Hepatocyte (in vitro differentiated cells): ENCODE measurements around the gene KRT81. TPM values are rescaled to one million over a fixed set of nuclear protein-coding genes. Genes with fewer than 3 reads are reported as not detected.

Experiments used
- DNase-seq: peaks from one replicate; pipeline ENCODE4 v3.0.0-alpha.2; 2016; ENCODE audit warnings: low spot score
- H2AFZ ChIP-seq: fragments of 200-600 bp; sonication (generic); 2 replicates; pipeline ENCODE4 v1.6.0; 2016; ENCODE audit warnings: antibody characterized with exemption, mild to moderate bottlenecking
- H3K27ac ChIP-seq: fragments of 200-600 bp; sonication (generic); 2 replicates; pipeline ENCODE4 v1.5.1; 2016; ENCODE audit warnings: mild to moderate bottlenecking
- H3K27me3 ChIP-seq: fragments of 200-600 bp; sonication (generic); 2 replicates; pipeline ENCODE4 v1.6.1; 2016
- H3K36me3 ChIP-seq: fragments of 200-600 bp; sonication (generic); replicated peaks from 2 replicates; pipeline ENCODE4 v1.5.1; 2016; ENCODE audit warnings: low read depth; ENCODE audit not compliant: insufficient read depth
- H3K4me1 ChIP-seq: fragments of 200-600 bp; sonication (generic); 2 replicates; pipeline ENCODE4 v1.5.1; 2016; ENCODE audit warnings: mild to moderate bottlenecking, moderate library complexity; ENCODE audit not compliant: insufficient read depth
- H3K4me2 ChIP-seq: fragments of 200-600 bp; sonication (generic); 2 replicates; pipeline ENCODE4 v1.6.0; 2016
- H3K4me3 ChIP-seq: fragments of 200-600 bp; sonication (generic); 2 replicates; pipeline ENCODE4 v1.5.1; 2016; ENCODE audit warnings: mild to moderate bottlenecking
- H3K79me2 ChIP-seq: fragments of 200-600 bp; sonication (generic); 2 replicates; pipeline ENCODE4 v1.6.0; 2017; ENCODE audit warnings: mild to moderate bottlenecking
- H3K9me2 ChIP-seq: fragments of 200-600 bp; sonication (generic); replicated peaks from 2 replicates; pipeline ENCODE4 v1.6.0; 2017; ENCODE audit warnings: mild to moderate bottlenecking; ENCODE audit not compliant: insufficient read depth
- H3K9me3 ChIP-seq: fragments of 200-600 bp; sonication (generic); 2 replicates; pipeline ENCODE4 v1.5.1; 2016; ENCODE audit warnings: low read depth, mild to moderate bottlenecking
- H4K20me1 ChIP-seq: fragments of 200-600 bp; sonication (generic); 2 replicates; pipeline ENCODE4 v1.6.0; 2016; ENCODE audit warnings: mild to moderate bottlenecking; ENCODE audit not compliant: insufficient read depth, poor library complexity, severe bottlenecking
- CTCF ChIP-seq: fragments of 200-600 bp; sonication (generic); IDR thresholded peaks from 2 replicates; pipeline ENCODE4 v1.5.1; 2016; ENCODE audit warnings: antibody characterized with exemption, mild to moderate bottlenecking; ENCODE audit not compliant: poor library complexity
- EZH2 ChIP-seq: fragments of 200-600 bp; sonication (generic); IDR thresholded peaks from 2 replicates; pipeline ENCODE4 v1.6.1; 2016; ENCODE audit warnings: antibody characterized with exemption, mild to moderate bottlenecking, borderline replicate concordance
- EZH2phosphoT487 ChIP-seq: fragments of 200-600 bp; sonication (generic); IDR thresholded peaks from one replicate; pipeline ENCODE4 v1.6.1; 2018; ENCODE audit warnings: antibody characterized with exemption, mild to moderate bottlenecking, low read depth, moderate library complexity; ENCODE audit not compliant: unreplicated experiment, severe bottlenecking
- WGBS: methylation state at CpG from one replicate; pipeline ENCODE4 v1.1.6; 2016; ENCODE audit warnings: low lambda C conversion rate; ENCODE audit errors: missing lambda C conversion rate; 5-methylcytosine and 5-hydroxymethylcytosine counted together
- polyA plus RNA-seq: library from polyadenylated mRNA; unstranded; fragments of >200 nt; fragmentation: Nextera tagmentation; extraction: Ambion mirVana; gene quantifications from 2 replicates; pipeline ENCODE4 v1.2.1, GENCODE V29; 2016
- total RNA-seq: library from RNA; depleted of rRNA; stranded (reverse); fragments of >200 nt; gene quantifications from 2 replicates; pipeline ENCODE4 v1.2.3, GENCODE V29; 2014

KRT81 gene
- total and polyA plus RNA-seq, 2 experiments from 2014 or later: not detected

DNA sequence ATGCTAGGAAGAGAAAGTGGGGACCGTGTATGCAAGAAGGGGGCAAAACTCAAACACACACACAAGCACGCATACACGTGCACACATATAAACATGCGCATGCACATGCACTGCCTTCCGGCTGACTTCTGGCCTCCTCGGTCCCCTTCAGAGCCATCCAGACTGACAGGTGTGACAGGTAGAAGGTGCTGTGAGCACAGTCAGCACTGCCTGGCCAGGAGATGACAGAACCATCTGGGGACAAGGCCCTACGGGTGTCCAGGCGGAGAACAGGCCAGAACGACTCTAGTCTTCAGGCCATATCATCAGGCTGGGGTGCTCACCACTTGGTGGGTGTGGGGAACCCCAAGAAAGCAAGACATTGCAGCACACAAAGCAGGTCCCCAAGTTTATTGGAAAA is 22.6 kb upstream of the KRT81 start:
- WGBS: 94% methylated on average over 9 of the region's 9 CpGs
- Histone ChIP-seq H3K36me3 (no peaks in the 10 kb centered on the region), H3K4me2 (no peak overlapping the region), H3K27ac (no peak overlapping the region), H3K79me2 (no peaks in the 10 kb centered on the region), H4K20me1 (no peaks in the 10 kb centered on the region), H3K4me3 (no peak overlapping the region), H3K9me3 (no peaks in the 10 kb centered on the region), H3K9me2 (no peaks in the 10 kb centered on the region), H3K4me1 (no peaks in the 10 kb centered on the region), H3K27me3 (peaks cover 7% of the 10 kb centered on the region), H2AFZ (no peak overlapping the region)
- DNase-seq: no peak
- TF ChIP-seq CTCF: no peak
- no peak for TF ChIP-seq EZH2
- no peak for TF ChIP-seq EZH2phosphoT487

DNA sequence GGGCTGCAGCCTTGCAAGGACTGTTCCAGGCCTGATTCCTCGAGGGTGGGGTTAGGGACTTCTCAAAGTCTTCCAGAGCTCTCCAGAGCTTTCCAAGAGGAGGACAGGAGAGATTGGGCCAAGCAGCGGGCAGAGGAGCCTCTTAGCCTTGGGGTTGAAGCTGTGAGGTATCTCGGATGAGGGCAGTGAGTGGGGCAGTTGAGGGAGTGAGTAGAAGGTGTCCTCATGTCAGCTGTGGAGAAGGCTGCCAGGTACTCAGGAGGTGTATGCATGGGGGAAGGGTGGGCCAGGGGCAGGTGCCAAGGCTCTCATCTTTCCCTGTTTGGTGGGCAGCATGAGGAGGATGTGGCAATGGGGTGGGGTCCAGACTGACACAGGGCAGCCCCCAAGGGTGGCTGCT is 22.1 kb upstream of the KRT81 start:
- H3K27ac ChIP-seq: no peak overlapping the region
- H3K9me3 ChIP-seq: no peaks in the 10 kb centered on the region
- no peaks in the 10 kb centered on the region for H4K20me1 ChIP-seq
- H3K36me3 ChIP-seq: no peaks in the 10 kb centered on the region
- 83% methylated on average over 3 of the region's 3 CpGs for WGBS
- no peak overlapping the region for H3K4me2 ChIP-seq
- no peaks in the 10 kb centered on the region for H3K4me1 ChIP-seq
- peaks cover 7% of the 10 kb centered on the region for H3K27me3 ChIP-seq
- TF ChIP-seq EZH2phosphoT487 (no peak), EZH2 (no peak), CTCF (no peak)
- H3K79me2 ChIP-seq: no peaks in the 10 kb centered on the region
- H3K9me2 ChIP-seq: no peaks in the 10 kb centered on the region
- no peak for DNase-seq
- no peak overlapping the region for H2AFZ ChIP-seq
- no peak overlapping the region for H3K4me3 ChIP-seq

GRCh38 chr12:52312086-52312485 is 20.8 kb upstream of the KRT81 start:
- Histone ChIP-seq H3K79me2 (no peaks in the 10 kb centered on the region), H4K20me1 (no peaks in the 10 kb centered on the region), H2AFZ (no peak overlapping the region), H3K4me1 (peaks cover 6% of the 10 kb centered on the region), H3K36me3 (no peaks in the 10 kb centered on the region), H3K27me3 (peaks cover 14% of the 10 kb centered on the region), H3K27ac (no peak overlapping the region), H3K4me2 (no peak overlapping the region), H3K4me3 (no peak overlapping the region), H3K9me3 (no peaks in the 10 kb centered on the region), H3K9me2 (no peaks in the 10 kb centered on the region)
- TF ChIP-seq CTCF (no peak), EZH2 (no peak), EZH2phosphoT487 (no peak)
- WGBS: 78% methylated on average over 4 of the region's 4 CpGs
- no peak for DNase-seq

DNA sequence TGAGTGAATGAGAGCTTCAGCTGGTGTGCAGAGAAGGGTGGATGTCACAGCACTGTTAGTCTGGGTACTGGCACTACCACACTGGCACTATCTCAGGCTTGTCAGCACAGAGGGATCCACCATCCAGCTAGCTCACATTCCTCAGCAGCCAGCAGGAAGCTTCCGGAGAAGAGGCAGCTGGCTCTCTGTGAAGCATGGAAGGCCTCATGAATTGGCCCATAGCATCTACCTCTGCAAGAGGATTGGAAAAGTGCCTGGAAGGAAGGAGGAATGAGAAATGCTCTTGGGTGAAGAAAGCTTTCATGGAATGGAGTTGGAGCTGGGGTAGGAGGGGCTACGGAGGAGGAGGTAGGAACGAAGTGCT is 19.9 kb upstream of the KRT81 start:
- Histone ChIP-seq H3K4me2 (no peak overlapping the region), H3K27ac (no peak overlapping the region), H3K79me2 (no peaks in the 10 kb centered on the region), H3K27me3 (peaks cover 21% of the 10 kb centered on the region), H3K4me1 (peaks cover 6% of the 10 kb centered on the region), H3K9me2 (no peaks in the 10 kb centered on the region), H3K4me3 (no peak overlapping the region), H2AFZ (no peak overlapping the region), H4K20me1 (no peaks in the 10 kb centered on the region), H3K36me3 (no peaks in the 10 kb centered on the region), H3K9me3 (no peaks in the 10 kb centered on the region)
- TF ChIP-seq CTCF (no peak), EZH2phosphoT487 (no peak), EZH2 (no peak)
- WGBS: 88% methylated on average over 3 of the region's 3 CpGs
- no peak for DNase-seq
